Mucosa of descending colon (tissue), 3 donors: Measurements from ENCODE around the gene MXI1. TPM values are rescaled to one million over a fixed set of nuclear protein-coding genes. Genes with fewer than 3 reads are reported as not detected.

Source experiments
- ATAC-seq: fragments of 200-7000 bp; cut with Tn5 transposase; one replicate; pipeline ENCODE4 v1.9.1; 2020; ENCODE audit warnings: mild to moderate bottlenecking, moderate library complexity
- DNase-seq, 3 donors: peaks; one replicate each; pipeline ENCODE4 v3.0.0-alpha.2; 2020
- H3K36me3 ChIP-seq: fragments of 200-600 bp; one replicate; pipeline ENCODE4 v1.8.0; 2021; ENCODE audit warnings: low read depth, mild to moderate bottlenecking
- H3K4me1 ChIP-seq: fragments of 200-600 bp; one replicate; pipeline ENCODE4 v1.8.0; 2021; ENCODE audit warnings: low read depth, mild to moderate bottlenecking
- H3K4me3 ChIP-seq: fragments of 200-600 bp; one replicate; pipeline ENCODE4 v1.8.0; 2021; ENCODE audit warnings: mild to moderate bottlenecking
- H3K9me3 ChIP-seq: fragments of 200-600 bp; one replicate; pipeline ENCODE4 v1.8.0; 2021; ENCODE audit warnings: mild to moderate bottlenecking
- intact Hi-C, 2 donors: fragments of 100-400 bp; cut with DNase I in 1 of 2; cut with micrococcal nuclease in 1 of 2; formaldehyde crosslinking; loops; one replicate each; pipeline versions ENCODE4 v1.11.0 to v1.11.1; 2022; cut with DNase I, micrococcal nuclease
- total RNA-seq, 3 donors: library from RNA; stranded (reverse); fragmentation: NEBNext Ultra II Directional in 2 of 3; extraction: Animal tissue kit (Norgen Biotek cat#: 25700) in 2 of 3; gene quantifications; one replicate each; pipeline versions ENCODE4 v1.2.1 to v1.2.4, GENCODE V29; 2021 to 2023
- TF ChIP-seq, protein P1 (sequence below): fragments of 200-600 bp; IDR thresholded peaks from one replicate; pipeline ENCODE4 v1.8.0; 2022; ENCODE audit warnings: antibody characterized with exemption, mild to moderate bottlenecking
- donor health status: DM: no; HTN: no; CAD: no; lungs with moderate emphysema.
- donor health status: DM: no; HTN: no; CAD: no.
- donor health status: DM: no; HTN: yes; CAD: no.

Gene MXI1
- total RNA-seq, 3 donors from 2014 or later, result 112 to 144 (median 139) TPM

DNA sequence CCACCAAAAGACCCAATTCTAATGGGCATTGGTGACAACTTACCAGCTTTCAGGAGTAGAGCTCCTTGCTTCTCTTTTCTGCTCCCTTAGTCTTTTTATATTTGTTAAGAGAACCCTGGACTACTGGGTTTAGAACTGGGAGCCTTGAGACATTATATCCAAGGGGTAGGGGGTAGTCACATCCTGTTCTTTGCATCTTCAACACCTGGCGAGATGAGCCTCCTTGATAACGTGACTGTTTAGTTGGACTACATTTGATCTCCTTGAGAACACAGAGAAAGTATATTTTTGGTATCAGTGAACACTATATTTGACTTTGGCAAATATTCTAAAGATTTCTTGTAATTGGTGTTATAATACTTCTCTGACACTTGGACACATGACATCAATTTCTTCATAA, 106.3 kb downstream of the MXI1 start:
- H3K4me3 ChIP-seq, result no peak overlapping the region
- intact Hi-C loops, result loop anchor here in 1 of 2 donors (5.0 kb wide), 1 partner anchor 234 kb away; no protein-coding TSS in a partner anchor

DNA sequence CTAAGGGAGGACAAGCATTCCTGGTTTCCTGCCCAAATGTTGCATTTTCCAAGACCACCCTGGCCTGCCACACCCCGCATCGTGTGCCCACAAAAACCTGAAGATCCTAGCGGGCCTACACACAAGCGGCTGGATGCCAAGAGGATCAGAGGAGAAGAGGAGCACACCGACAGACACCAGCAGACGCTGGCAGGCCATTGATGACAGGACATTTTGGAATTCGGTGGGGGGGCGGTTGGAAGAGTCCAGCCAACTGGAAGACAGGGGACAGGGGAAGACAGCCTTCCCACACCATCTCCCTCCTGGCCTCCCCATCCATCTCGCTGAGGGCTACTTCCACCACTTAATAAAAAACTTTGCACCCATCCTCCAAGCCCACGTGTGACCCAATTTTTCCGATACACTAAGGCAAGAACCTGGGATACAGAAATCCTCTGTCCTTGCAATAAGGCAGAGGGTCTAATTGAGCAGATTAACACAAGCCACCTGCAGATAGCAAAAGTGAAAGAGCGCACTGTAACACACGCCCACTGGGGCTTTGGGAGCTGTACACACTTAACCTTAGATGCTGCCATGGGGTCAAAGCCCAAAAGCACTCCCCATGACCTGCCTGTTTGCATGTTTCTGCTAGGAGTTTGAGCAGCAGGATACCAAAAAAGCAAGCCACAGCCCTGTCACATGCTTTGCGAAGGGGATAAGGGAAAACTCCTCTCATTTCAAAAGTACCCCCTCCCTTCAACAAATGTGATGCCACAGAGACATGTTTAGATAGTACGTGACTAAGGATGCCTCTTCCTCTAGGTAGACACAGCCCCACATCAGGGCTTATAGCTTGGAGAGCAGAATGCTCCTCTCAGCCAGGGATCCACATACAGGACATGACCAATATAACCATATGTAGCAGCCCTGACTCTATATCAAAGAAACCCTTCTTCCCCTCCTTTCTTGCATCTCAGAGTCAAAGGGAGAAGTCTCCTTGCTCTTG, 110.8 kb downstream of the MXI1 start:
- DNase-seq, result no peak
- H3K4me3 ChIP-seq, result no peak overlapping the region
- no peak for ATAC-seq
- H3K36me3 ChIP-seq, result no peaks in the 10 kb centered on the region
- intact Hi-C loops, result no loop called here
- TF ChIP-seq, protein P1, sequence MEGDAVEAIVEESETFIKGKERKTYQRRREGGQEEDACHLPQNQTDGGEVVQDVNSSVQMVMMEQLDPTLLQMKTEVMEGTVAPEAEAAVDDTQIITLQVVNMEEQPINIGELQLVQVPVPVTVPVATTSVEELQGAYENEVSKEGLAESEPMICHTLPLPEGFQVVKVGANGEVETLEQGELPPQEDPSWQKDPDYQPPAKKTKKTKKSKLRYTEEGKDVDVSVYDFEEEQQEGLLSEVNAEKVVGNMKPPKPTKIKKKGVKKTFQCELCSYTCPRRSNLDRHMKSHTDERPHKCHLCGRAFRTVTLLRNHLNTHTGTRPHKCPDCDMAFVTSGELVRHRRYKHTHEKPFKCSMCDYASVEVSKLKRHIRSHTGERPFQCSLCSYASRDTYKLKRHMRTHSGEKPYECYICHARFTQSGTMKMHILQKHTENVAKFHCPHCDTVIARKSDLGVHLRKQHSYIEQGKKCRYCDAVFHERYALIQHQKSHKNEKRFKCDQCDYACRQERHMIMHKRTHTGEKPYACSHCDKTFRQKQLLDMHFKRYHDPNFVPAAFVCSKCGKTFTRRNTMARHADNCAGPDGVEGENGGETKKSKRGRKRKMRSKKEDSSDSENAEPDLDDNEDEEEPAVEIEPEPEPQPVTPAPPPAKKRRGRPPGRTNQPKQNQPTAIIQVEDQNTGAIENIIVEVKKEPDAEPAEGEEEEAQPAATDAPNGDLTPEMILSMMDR, result no peak
- no peaks in the 10 kb centered on the region for H3K4me1 ChIP-seq
- no peaks in the 10 kb centered on the region for H3K9me3 ChIP-seq

More for the DNA sequence above, 106.3 kb downstream of the MXI1 start:
- ATAC-seq, result no peak
- Histone ChIP-seq H3K36me3 (no peaks in the 10 kb centered on the region), H3K4me1 (no peaks in the 10 kb centered on the region), H3K9me3 (no peaks in the 10 kb centered on the region)
- TF ChIP-seq, protein P1, result no peak
- DNase-seq, result no peak

DNA sequence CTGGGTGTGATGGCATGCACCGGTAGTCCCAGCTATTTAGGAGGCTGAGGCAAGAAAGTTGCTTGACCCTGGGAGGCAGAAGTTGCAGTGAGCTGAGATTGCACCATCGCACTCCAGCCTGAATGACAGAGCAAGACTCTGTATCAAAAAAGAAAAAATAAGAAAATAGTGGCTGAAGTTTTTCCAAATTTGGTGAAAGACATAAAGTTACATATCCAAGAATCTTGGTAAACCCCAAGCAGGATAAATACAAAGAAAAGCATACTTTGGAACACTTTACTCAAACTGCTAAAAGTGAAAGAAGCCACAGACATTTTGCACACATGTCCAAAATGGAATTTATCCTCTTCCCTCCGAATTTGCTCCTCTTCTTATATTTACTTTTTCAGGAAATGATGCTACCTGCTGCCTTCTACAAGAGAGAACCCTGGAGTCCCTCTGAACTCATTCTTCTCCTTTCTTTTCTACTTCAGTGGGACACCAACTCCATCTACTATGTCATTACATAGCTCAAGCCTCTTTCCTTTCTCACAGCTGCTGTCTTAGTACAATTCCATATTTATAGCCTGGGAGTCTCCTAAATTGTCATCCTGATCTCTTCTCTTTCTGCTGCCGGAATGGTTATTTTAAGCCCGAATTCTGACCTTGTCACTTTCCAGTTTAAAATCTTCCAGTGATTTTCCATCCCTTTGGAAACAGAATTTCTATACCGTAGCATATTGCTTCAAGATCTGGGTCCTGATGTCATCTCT, 114.6 kb downstream of the MXI1 start:
- no peak overlapping the region for H3K4me3 ChIP-seq
- TF ChIP-seq, protein P1, result no peak

DNA sequence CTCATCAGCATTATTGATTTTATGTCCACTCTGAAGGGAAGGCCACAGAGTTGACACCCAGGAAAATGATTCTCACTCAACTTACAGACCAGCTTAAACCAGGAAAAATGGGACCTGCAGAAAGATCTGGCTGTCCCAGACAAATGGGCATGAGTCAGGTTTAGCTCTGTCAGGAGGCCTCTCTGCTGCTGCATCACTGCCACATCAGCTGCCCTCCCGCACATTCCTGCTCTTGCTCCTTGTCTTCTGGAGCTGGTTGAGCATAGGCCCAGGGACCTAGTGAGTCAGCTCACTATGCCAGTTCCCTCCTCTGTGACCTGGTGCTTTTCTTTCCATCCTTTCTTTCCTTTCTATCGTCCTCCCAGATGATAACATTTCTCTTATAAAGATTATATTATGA, 116.1 kb downstream of the MXI1 start:
- Histone ChIP-seq H3K4me3 (no peak overlapping the region), H3K36me3 (no peaks in the 10 kb centered on the region), H3K9me3 (no peaks in the 10 kb centered on the region), H3K4me1 (no peaks in the 10 kb centered on the region)
- intact Hi-C loops, result no loop called here
- ATAC-seq, result no peak
- TF ChIP-seq, protein P1, result no peak
- no peak for DNase-seq

More for the DNA sequence above, 114.6 kb downstream of the MXI1 start:
- no peaks in the 10 kb centered on the region for H3K36me3 ChIP-seq
- no peak for DNase-seq
- intact Hi-C loops, result no loop called here
- H3K9me3 ChIP-seq, result no peaks in the 10 kb centered on the region
- no peaks in the 10 kb centered on the region for H3K4me1 ChIP-seq
- ATAC-seq, result no peak

DNA sequence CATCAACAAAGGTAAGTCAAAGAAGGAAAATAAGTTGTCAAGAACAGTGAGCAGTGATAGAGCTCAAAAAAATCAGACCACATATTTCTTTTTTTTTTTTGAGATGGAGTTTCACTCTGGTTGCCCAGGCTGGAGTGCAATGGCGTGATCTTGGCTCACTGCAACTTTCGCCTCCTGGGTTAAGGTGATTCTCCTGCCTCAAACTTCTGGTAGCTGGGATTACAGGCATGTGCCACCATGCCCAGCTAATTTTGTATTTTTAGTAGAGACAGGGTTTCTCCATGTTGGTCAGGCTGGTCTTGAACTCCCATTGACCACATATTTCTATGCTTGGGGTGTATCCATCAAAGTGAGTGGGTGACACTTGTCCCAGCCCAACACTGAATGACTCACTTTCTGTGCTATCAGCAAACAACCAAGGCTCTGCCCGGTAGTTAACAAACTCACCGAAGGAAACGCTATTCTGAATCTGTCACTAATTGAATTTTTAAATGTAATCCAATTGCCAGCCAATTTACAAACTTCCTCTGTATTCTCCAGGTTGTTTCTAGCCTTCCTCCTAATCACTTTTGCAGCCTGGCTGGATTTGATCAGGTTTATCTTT, 116.9 kb downstream of the MXI1 start:
- no peaks in the 10 kb centered on the region for H3K9me3 ChIP-seq
- TF ChIP-seq, protein P1, result no peak

More for the DNA sequence above, 116.9 kb downstream of the MXI1 start:
- no peak for DNase-seq
- Histone ChIP-seq H3K36me3 (no peaks in the 10 kb centered on the region), H3K4me1 (no peaks in the 10 kb centered on the region), H3K4me3 (no peak overlapping the region)
- no peak for ATAC-seq
- intact Hi-C loops, result no loop called here
